GM12874 (cell line): ENCODE results near the gene ALDH3B1.

Source experiments
- CTCF ChIP-seq: IDR thresholded peaks from 2 replicates; pipeline ENCODE4 v1.5.1; 2011; ENCODE audit warnings: low read depth, mild to moderate bottlenecking, control low read depth, low read length, moderate library complexity; ENCODE audit not compliant: insufficient read depth

The ALDH3B1 gene

GRCh38 chr11:68030318-68031143 is 20.4 kb downstream of the ALDH3B1 start, which contains the start of gene NDUFS8:
TSS of gene NDUFS8 (plus strand) at chr11:68030681. CDS start at chr11:68032152, 1,471 bp downstream.
- no peak for TF ChIP-seq CTCF

- TF ChIP-seq CTCF: no peak
Measured at GRCh38 chr11:68031144-68031464, 21.0 kb downstream of the ALDH3B1 start.

GRCh38 chr11:68032003-68032402 is 21.9 kb downstream of the ALDH3B1 start:
- no peak for TF ChIP-seq CTCF

GRCh38 chr11:68032997-68033707 is 23.0 kb downstream of the ALDH3B1 start:
- TF ChIP-seq CTCF: no peak

GRCh38 chr11:68033708-68034045 is 23.6 kb downstream of the ALDH3B1 start:
- no peak for TF ChIP-seq CTCF

- TF ChIP-seq CTCF: no peak
Measured at GRCh38 chr11:68035266-68035876, 25.2 kb downstream of the ALDH3B1 start.

GRCh38 chr11:68036141-68036716 is 26.1 kb downstream of the ALDH3B1 start:
- no peak for TF ChIP-seq CTCF
